HG03342 (cell line): Measurements from ENCODE around the gene FAM83D.

Source experiments
- ATAC-seq: cut with Tn5 transposase; IDR thresholded peaks from one replicate; pipeline ENCODE4 v1.9.1; 2021; ENCODE audit warnings: mild to moderate bottlenecking, moderate library complexity; ENCODE audit not compliant: unreplicated experiment

The FAM83D gene

GRCh38 chr20:38895098-38895949, 30.9 kb upstream of the FAM83D start:
- ATAC-seq: no peak

- no peak for ATAC-seq
Observed at GRCh38 chr20:38896009-38896594, 30.1 kb upstream of the FAM83D start.

- no peak for ATAC-seq
Observed at GRCh38 chr20:38897267-38897666, 28.9 kb upstream of the FAM83D start.

DNA sequence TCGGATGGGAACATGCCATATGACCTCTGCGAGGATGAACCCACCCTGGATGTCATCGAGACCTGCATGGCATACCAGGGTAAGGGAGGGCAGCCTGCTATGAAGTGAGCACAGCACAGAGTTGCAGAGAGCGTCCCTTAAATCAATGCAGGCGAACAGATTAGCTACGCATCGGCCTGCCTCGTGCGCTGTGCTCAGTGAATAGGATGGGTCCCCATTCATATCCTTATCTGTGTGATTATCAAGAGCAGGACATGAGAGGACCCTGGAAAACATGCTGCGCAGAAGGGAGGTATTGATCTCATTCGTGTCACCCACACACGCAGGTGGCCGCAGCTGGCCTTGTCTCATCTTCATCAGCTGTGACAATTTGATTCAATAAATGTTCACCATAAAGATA, 25.6 kb upstream of the FAM83D start:
- ATAC-seq: no peak

GRCh38 chr20:38902601-38903000, 23.6 kb upstream of the FAM83D start:
- no peak for ATAC-seq

DNA sequence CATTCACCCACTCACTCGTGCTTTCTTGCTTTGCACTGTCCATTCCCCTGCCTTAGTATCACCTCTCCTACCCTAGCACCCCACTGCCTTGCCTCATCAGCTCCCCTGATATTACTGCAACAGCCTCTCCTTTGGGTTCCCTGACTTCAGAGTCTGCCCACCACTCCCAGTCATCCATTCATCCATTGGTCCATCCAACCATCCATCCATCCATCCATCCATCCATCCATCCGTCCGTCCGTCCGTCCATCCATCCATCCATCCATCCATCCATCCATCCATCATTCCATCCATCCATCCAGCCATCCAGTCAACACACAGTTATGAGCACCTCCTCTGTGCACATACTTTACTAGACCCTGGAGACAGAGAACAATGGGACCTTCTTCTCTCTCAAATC, 22.9 kb upstream of the FAM83D start:
- ATAC-seq: no peak

- ATAC-seq: no peak
Observed at GRCh38 chr20:38905375-38905774, 20.8 kb upstream of the FAM83D start.

GRCh38 chr20:38907918-38908677, 18.1 kb upstream of the FAM83D start:
- no peak for ATAC-seq

DNA sequence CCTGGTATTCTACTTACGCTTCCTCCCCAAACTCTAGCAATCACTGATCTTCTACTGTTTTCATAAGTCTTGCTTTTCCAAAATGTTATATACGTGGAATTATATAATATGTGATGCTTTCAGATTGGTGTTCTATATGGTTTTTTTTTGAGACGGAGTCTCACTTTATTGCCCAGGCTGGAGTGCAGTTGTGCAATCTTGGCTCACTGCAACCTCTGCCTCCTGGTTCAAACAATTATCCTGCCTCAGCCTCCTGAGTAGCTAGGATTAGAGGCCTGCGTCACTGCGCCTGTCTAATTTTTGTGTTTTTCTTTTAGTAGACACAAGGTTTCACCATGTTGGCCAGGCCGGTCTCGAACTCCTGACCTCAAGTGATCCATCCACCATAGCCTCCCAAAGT, 10.9 kb upstream of the FAM83D start:
- ATAC-seq: no peak

DNA sequence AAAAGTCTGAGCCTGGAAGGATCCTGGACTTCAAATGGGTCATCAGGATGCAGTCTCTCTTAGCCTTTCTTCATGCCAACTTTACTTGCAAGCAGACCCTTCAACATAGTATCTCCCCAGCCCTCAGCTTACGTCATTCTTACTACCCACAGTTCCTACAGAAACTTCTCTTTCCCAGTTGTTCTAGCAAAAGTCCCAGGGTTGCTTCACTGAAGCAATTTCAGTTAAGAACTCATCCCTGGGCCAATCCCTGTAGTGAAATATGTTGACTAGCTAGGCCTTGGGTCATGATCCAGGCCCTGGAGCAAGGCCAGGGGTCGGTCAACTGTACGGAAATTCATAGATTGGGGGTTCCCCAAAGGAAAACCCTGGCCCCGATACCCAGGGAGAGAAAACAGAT, 8.6 kb upstream of the FAM83D start:
- ATAC-seq: no peak

DNA sequence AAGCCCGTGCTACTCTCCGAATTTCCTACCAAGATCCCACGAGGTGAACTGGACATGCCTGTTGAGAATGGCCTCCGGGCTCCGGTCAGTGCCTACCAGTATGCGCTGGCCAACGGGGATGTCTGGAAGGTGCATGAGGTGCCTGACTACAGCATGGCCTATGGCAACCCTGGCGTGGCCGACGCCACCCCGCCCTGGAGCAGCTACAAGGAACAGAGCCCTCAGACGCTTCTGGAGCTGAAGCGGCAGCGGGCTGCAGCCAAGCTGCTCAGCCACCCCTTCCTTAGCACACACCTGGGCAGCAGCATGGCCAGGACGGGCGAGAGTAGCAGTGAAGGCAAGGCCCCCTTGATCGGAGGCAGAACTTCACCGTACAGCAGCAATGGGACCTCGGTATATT, 8.0 kb upstream of the FAM83D start:
- ATAC-seq: no peak

GRCh38 chr20:38919683-38920082, 6.5 kb upstream of the FAM83D start:
- ATAC-seq: no peak

DNA sequence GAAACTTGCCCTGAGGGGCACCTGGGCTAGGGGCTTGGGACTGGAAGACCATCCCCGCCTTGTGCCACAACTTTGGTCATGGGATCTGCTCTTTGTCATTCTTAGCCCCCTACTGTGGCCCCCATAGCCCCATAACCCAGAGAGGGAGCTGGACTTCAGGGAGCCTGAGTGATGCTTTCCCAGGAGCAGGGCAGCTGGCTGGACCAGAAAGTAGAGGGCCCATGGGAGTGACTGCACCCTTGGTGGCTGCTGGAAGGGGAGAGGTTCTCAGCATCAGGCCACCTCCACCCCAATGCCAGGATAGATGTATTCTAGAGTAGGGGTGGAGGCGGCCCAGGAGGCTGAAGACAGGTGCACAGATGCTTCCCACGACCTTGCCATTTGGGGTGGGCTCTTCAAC, 5.8 kb upstream of the FAM83D start:
- ATAC-seq: no peak

DNA sequence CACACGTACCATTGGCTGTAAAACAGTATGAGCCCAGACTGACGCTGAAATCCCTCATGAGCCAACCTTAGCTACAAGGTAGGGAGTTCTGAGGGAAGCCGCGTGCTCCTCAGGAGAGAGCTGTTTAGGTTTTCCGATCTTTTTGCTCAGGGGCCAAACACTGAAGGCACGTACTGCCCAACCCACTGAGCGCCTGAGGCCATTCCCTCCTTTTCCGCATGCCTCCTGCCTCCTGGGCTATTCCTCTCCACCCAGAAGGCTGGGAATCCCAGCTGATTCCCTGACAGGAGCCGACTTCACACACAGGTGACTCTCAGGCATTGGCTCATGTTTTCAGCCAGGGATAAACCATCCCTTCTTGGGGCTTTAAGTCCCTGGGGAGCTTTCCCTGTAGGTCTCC, 5.4 kb upstream of the FAM83D start:
- no peak for ATAC-seq

GRCh38 chr20:38924718-38925117, 1.5 kb upstream of the FAM83D start:
- no peak for ATAC-seq

GRCh38 chr20:38926934-38927616, 858 bp downstream of the FAM83D start:
- peak; percentile 7 for ATAC-seq

GRCh38 chr20:38927902-38928578, 1.8 kb downstream of the FAM83D start:
- no peak for ATAC-seq

DNA sequence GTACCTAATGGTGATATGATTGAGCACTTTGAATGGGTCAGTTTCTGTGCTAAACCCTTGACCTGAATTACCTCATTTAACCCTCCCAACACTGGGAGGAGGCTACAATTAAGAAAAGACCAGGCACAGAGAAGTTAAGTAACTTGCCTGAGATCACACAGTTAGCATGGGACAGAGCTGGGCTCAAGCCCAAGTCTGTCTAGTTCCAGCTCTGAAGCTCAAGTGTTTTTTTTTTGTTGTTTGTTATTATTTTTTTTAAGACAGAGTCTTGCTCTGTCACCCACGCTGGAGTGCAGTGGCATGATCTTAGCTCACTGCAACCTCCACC, 4.0 kb downstream of the FAM83D start:
- no peak for ATAC-seq

DNA sequence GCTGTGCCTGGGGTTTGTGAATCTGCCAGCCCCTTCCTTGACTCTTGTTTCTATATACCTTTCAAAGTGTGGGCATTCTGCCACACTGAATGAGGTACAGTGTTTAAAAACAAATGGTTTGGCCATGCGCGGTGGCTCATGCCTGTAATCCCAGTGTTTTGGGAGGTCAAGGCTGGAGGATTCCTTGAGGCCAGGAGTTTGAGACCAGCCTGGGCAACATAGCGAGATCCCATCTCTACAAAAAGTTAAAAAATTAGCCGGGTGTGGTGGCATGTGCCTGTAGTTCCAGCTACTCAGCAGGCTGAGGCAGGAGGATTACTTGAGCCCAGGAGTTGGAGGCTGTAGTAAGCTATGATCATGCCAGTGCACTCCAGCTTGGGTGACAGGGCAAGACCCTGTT, 5.8 kb downstream of the FAM83D start:
- ATAC-seq: no peak

GRCh38 chr20:38932457-38933120, 6.4 kb downstream of the FAM83D start:
- ATAC-seq: no peak
